Stomach (tissue), 9 donors: ENCODE results near the gene SLC16A6. TPM values are rescaled to one million over a fixed set of nuclear protein-coding genes. Genes with fewer than 3 reads are reported as not detected.

Experiments
- DNase-seq, 2 donors: peaks; one replicate each; pipeline versions ENCODE4 v3.0.0 to v3.0.0-alpha.2; 2013 to 2019
- H3K27ac ChIP-seq, 5 donors: fragments of 200-600 bp in 4 of 5; sonication (generic) in 4 of 5; one replicate each; pipeline ENCODE4 v1.5.1; 2013 to 2019; ENCODE audit warnings: mild to moderate bottlenecking in 1 of 5, moderate library complexity in 1 of 5
- H3K27me3 ChIP-seq, 3 donors: fragments of 200-600 bp; sonication (generic); one replicate each; pipeline ENCODE4 v1.5.1; 2017 to 2019; ENCODE audit warnings: mixed run types in 1 of 3
- H3K36me3 ChIP-seq, 4 donors: fragments of 200-600 bp; sonication (generic); 1 replicate in 3 of 4; 2 replicates in 1 of 4; pipeline ENCODE4 v1.5.1; 2016 to 2019
- H3K4me1 ChIP-seq, 4 donors: fragments of 200-600 bp; sonication (generic); one replicate each; pipeline ENCODE4 v1.5.1; 2016 to 2019
- H3K4me3 ChIP-seq, 4 donors: fragments of 200-600 bp; sonication (generic) in 3 of 4; one replicate each; pipeline ENCODE4 v1.5.1; 2016 to 2019; ENCODE audit warnings: mild to moderate bottlenecking in 1 of 4
- H3K9me3 ChIP-seq, 4 donors: fragments of 200-600 bp; sonication (generic); one replicate each; pipeline ENCODE4 v1.5.1; 2016 to 2019
- EP300 ChIP-seq: sonication (generic); formaldehyde crosslinking; IDR thresholded peaks from one replicate; pipeline ENCODE4 v1.6.1; 2017; ENCODE audit warnings: antibody characterized with exemption
- POLR2A ChIP-seq, 4 donors: fragments of 450-650 bp; IDR thresholded peaks; one replicate each; pipeline ENCODE4 v1.6.1; 2016; ENCODE audit warnings: antibody characterized with exemption in 4 of 4, control low read depth in 2 of 4, mild to moderate bottlenecking in 1 of 4, moderate library complexity in 1 of 4
- POLR2AphosphoS5 ChIP-seq, 3 donors: sonication (generic); formaldehyde crosslinking; IDR thresholded peaks; one replicate each; pipeline ENCODE4 v1.6.1; 2016; ENCODE audit warnings: antibody characterized with exemption in 3 of 3
- WGBS, 5 donors: extraction: QIAGEN DNeasy Blood & Tissue Kit in 3 of 5; methylation state at CpG; one replicate each; pipeline versions ENCODE4 v1.1.5 to v1.1.7; 2013 to 2018; 5-methylcytosine and 5-hydroxymethylcytosine counted together
- intact Hi-C: fragments of 100-400 bp; cut with DNase I; formaldehyde crosslinking; loops from one replicate; pipeline ENCODE4 v1.15.1; 2023; ENCODE audit warnings: low total_unique reads
- polyA plus RNA-seq, 3 donors: library from polyadenylated mRNA; stranded (reverse); fragments of 200-250 nt; gene quantifications; one replicate each; pipeline ENCODE4 v1.2.3, GENCODE V29; 2013
- total RNA-seq, 5 donors: library from RNA; depleted of rRNA; stranded (reverse); fragments of >200 nt; gene quantifications; one replicate each; pipeline versions ENCODE4 v1.1.0 to v1.2.3, GENCODE V29; 2014 to 2016
- TF ChIP-seq, protein P1 (sequence below), 7 experiments: fragments of 450-650 bp in 4 of 7; fragments of 200-600 bp in 3 of 7; sonication (generic) in 3 of 7; IDR thresholded peaks; one replicate each; pipeline ENCODE4 v1.5.1; 2016 to 2019; ENCODE audit warnings: antibody characterized with exemption in 7 of 7, control low read depth in 2 of 7, mild to moderate bottlenecking in 1 of 7
- donor health status: healthy with polysubstance abuse.
- donor health status: Bipolar disorder and iron deficiency.
- donor health status: healthy.

Gene SLC16A6
- total and polyA plus RNA-seq, 8 donors, result 0.37 to 0.92 (median 0.80) TPM; not detected in 5

DNA sequence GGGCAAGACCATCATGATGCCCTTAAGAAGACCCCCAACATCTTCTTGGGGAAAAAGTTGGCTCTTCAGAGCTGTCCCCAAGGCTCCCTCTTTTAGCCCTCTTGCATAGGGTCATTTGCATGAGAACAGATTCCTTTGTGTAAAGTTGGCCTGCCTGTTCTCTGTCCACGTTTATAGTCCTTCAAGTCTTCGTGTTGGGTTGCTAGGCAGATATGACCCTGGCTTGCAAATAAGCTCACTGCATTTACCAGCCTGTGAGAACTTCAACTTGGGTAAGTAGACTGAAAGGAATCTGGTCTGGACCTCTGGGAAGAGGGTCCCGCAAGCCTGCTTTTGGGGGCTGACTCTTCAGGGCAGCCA, 3.2 kb upstream of the SLC16A6 start:
- no peaks in the 10 kb centered on the region for H3K36me3 ChIP-seq
- intact Hi-C loops, result no loop called here
- H3K9me3 ChIP-seq, result no peaks in the 10 kb centered on the region
- peaks cover 5 to 69% (median 19%) of the 10 kb centered on the region in 3 donors for H3K27me3 ChIP-seq
- H3K4me1 ChIP-seq, result peaks cover 24 to 54% (median 30%) of the 10 kb centered on the region in 4 donors
- 62 to 79% (median 63%) methylated on average over 3 of the region's 3 CpGs for WGBS, 5 donors
- H3K27ac ChIP-seq, result no peak overlapping the region
- TF ChIP-seq POLR2A (IDR thresholded peaks at IDR 0.05) (no peak), EP300 (no peak), POLR2AphosphoS5 (IDR thresholded peaks at IDR 0.05) (no peak)
- TF ChIP-seq, protein P1, sequence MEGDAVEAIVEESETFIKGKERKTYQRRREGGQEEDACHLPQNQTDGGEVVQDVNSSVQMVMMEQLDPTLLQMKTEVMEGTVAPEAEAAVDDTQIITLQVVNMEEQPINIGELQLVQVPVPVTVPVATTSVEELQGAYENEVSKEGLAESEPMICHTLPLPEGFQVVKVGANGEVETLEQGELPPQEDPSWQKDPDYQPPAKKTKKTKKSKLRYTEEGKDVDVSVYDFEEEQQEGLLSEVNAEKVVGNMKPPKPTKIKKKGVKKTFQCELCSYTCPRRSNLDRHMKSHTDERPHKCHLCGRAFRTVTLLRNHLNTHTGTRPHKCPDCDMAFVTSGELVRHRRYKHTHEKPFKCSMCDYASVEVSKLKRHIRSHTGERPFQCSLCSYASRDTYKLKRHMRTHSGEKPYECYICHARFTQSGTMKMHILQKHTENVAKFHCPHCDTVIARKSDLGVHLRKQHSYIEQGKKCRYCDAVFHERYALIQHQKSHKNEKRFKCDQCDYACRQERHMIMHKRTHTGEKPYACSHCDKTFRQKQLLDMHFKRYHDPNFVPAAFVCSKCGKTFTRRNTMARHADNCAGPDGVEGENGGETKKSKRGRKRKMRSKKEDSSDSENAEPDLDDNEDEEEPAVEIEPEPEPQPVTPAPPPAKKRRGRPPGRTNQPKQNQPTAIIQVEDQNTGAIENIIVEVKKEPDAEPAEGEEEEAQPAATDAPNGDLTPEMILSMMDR (IDR thresholded peaks at IDR 0.05), result no peak
- no peak overlapping the region for H3K4me3 ChIP-seq
- no peak for DNase-seq

DNA sequence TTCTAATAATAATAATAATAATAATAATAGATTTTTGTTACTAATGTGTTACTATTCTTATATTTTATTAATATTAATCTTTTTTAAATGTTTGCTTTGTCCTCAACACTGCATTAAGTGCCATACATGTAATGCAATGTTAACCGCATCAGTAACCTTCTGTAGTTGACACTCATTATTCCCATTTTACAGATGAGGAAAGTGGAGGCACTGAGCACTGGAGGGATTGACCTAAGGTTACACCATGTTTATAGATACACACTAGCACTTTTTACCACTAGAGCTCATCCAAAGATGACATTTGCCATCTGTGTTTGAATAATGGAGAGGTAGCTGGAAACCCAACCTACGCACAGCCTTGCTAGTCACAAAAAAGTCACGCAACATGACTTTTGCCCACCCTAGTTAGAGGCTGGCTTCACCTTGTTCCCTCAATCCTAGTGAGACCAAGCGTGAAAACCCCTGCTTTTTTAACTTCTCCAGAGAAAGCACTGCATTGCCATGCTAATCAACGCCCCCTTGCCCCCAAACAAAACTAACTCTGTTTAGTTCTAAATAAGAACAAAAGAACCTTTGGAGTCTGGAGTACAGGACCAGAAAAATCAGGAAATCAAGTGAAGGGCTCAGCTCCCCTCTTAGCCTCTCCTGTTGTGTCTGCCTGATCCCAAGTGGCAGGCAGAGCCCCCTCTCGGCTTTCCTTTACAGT, 2.7 kb upstream of the SLC16A6 start:
- H3K9me3 ChIP-seq, result no peaks in the 10 kb centered on the region
- 92 to 97% (median 96%) methylated on average over 6 of the region's 6 CpGs for WGBS, 5 donors
- DNase-seq, result no peak
- intact Hi-C loops, result no loop called here
- H3K27me3 ChIP-seq, result peaks cover 5 to 69% (median 19%) of the 10 kb centered on the region in 3 donors
- no peak overlapping the region for H3K27ac ChIP-seq
- no peak overlapping the region for H3K4me3 ChIP-seq
- H3K4me1 ChIP-seq, result peaks cover 24 to 56% (median 30%) of the 10 kb centered on the region in 4 donors
- no peaks in the 10 kb centered on the region for H3K36me3 ChIP-seq
- TF ChIP-seq, protein P1 (IDR thresholded peaks at IDR 0.05), result no peak
- no peak for TF ChIP-seq EP300
- TF ChIP-seq POLR2AphosphoS5 (IDR thresholded peaks at IDR 0.05), result no peak
- no peak for TF ChIP-seq POLR2A (IDR thresholded peaks at IDR 0.05)

DNA sequence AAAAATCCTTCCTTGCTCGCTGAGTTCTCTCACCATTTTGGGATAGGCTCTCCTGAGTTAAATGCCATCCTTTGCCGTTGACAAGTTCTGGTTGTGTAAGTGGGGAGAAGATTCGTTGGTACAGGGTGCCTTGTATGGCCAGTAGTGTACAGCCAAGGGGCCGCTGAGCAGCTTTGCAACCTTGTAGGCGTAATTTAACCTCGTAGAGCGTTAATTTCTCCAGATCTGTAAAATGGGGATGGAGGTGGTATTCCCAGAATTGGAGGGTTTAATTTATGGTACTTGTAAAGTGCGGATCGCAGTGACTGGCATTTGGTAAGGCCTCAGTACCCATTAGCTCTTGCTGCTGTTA, 1.7 kb upstream of the SLC16A6 start:
- intact Hi-C loops, result no loop called here
- WGBS, 5 donors, result 42 to 59% (median 49%) methylated on average over 9 of the region's 9 CpGs
- Histone ChIP-seq H3K9me3 (no peaks in the 10 kb centered on the region), H3K4me1 (peaks cover 24 to 56% (median 30%) of the 10 kb centered on the region in 4 donors), H3K4me3 (peak overlapping the region; percentile 55 to 83 (median 60)), H3K36me3 (no peaks in the 10 kb centered on the region), H3K27me3 (peaks cover 5 to 69% (median 19%) of the 10 kb centered on the region in 3 donors), H3K27ac (peak overlapping the region; percentile 79 to 87 (median 80))
- no peak for DNase-seq
- no peak for TF ChIP-seq EP300
- no peak for TF ChIP-seq POLR2A (IDR thresholded peaks at IDR 0.05)
- TF ChIP-seq, protein P1 (IDR thresholded peaks at IDR 0.05), result no peak
- no peak for TF ChIP-seq POLR2AphosphoS5 (IDR thresholded peaks at IDR 0.05)

DNA sequence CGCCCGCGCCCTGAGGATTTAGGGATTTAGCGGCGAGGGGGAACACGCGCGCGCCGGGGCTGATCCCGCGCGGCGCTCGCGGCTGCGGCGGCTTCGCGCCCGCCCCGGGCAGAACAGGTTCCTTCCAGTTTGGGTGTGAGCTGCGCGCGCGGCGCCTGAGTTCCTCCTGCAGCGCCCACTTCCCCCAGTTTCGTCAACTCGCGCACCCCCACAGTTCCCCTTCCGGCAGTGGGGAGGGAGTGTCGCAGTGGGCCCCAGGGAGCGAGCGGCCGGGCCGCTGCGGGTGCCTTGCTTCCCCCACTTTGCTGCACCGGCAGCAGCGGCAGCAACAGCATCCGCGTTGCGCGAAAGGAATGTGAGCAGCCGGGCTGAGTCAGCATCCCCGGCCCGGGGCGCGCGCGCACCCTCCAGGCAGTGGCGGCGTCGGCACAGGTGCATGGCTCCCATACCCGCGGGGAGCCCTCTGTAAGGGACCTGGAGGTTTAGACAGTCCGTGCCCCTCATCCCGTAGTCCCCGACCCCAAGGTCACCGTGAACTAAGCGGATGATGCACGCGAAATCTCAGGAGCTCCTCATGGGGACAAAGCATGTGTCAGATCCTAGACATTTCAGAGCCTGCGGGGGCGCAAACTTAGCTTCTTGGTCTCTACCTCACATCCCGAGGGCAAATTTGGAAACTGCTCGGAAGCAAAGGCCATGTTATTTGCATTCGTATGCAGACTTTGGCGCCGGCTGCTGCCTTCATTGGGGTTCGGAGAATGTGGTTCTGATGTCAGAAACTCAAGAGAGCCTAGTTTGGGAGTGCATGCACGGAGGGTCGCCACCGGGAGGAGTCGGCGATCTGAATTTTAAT, 1.1 kb upstream of the SLC16A6 start:
- Histone ChIP-seq H3K27me3 (peaks cover 5 to 69% (median 19%) of the 10 kb centered on the region in 3 donors), H3K36me3 (no peaks in the 10 kb centered on the region), H3K4me3 (peak overlapping the region; percentile 55 to 83 (median 60)), H3K9me3 (no peaks in the 10 kb centered on the region), H3K27ac (peak overlapping the region; percentile 79 to 87 (median 80)), H3K4me1 (peaks cover 24 to 53% (median 30%) of the 10 kb centered on the region in 4 donors)
- WGBS, 5 donors, result 1 to 4% (median 1%) methylated on average over 23 to 76 of the region's 76 CpGs
- TF ChIP-seq EP300 (no peak), POLR2AphosphoS5 (IDR thresholded peaks at IDR 0.05) (peak in 2 of 3 donors; percentile 80 to 83), POLR2A (IDR thresholded peaks at IDR 0.05) (peak in 2 of 4 donors; percentile 11 to 42)
- TF ChIP-seq, protein P1 (IDR thresholded peaks at IDR 0.05), result peak in 1 of 7 experiments; percentile 6
- DNase-seq, result peak; percentile 76 to 91
- intact Hi-C loops, result no loop called here
